NK-92 (cell line): Measurements from ENCODE around the gene DTNB.

Experiments used
- DNase-seq: peaks from one replicate; lab custom pipeline; 2025; ENCODE audit not compliant: unreplicated experiment; lab: John Stamatoyannopoulos, UW

DTNB gene

DNA sequence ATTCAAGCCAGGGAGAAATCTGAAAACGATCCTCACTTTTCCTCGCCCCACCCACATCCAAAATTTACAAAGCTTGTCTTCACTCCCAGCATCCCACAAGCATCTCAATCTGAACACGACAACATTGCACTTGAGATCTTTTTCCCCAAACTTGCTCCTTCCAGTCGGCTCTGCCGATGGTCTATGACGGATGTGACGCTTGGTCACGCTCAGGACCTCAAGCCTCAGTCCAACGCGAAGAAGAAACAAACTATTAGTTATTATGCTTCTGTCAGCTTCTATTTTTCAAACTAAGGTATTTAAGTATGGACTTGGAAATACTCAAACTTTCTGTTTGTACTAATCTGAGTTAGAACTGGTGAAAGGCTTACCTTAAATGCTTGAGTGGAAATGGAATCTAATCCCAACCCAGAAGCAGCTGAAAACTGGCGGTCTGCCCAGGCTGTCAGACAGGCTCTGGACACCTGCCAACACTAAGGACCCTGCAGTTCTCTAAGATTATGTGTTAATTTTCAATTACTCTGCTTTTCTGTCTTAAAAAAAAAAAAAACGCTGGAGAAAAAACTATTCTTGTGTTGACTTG lies 199.5 kb downstream of the DTNB start:
- no peak for DNase-seq

DNA sequence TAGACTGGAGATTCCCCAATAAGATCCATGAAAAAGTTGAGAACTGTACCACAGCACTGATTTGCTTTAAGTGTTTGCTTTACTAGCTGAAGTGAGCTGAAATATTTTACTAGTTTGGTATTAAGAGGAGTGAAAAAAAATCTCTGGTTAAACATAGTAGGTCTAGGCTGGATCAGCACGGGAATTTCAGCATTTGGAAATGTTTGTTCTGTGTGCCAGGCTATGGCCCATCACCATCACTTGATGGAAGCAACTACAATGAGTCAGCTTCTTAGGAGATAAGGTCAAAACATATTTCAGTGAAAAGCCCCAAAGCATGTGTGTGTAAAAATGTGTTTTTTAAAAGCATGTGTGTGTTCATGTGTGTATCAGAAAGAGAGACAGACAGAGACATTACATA lies 200.2 kb downstream of the DTNB start:
- DNase-seq = no peak

DNA sequence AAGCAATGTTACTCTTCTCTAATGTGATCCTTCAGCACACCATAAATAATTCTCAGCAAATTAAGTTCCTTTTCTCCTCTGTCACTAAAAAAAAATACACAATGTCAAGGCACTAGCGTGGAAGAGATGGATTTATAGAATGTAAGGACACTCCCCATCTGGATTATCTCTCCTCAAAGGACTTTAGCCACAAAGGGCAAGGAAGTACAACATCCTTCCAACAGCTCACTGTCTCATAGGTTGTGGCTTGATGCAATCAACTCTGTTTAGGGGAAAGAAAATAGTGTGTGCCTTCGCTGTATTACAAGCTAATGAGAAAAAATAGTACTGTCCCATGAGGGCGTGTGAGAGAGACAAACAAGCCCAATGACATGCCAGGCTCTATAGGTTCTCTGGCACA lies 202.6 kb downstream of the DTNB start:
- no peak for DNase-seq

DNA sequence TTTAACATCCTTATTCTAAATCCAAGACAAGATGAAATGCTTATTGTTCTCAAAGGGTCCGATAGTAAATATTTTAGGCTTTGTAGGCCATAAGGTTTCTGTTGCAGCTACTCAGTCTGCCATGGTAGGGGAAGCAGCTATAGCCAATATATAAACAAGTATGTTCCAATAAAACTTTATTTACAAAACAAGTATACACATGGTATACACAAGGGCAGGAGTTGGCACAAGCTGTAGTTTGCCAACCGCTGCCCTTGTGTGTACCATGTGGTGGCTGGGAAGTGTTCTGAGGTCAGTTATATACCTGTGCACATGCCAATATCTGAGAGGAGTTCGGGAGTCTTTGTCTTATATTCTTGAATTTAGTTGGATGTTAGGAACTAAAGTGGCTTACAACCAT lies 205.6 kb downstream of the DTNB start:
- DNase-seq = no peak

DNA sequence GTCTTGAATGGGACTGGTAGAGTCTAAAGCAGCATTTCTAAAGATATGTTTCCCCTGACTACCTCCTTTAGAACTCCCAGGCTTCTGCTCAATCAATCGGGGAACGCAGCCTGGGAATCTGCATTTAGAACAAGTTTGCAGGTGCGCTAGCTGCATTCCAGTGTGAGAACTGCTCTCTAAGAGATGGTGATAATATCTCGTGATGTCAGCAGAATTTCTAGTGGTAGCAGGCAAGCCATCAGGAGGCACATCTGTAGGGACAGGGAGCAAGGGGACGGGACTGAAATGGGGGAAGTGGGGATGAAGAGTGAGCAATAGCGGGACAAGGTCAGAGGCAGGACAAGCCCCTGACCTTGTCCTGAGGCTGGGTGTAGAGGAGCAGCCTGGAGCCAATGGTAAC lies 211.4 kb downstream of the DTNB start:
- DNase-seq = no peak

DNA sequence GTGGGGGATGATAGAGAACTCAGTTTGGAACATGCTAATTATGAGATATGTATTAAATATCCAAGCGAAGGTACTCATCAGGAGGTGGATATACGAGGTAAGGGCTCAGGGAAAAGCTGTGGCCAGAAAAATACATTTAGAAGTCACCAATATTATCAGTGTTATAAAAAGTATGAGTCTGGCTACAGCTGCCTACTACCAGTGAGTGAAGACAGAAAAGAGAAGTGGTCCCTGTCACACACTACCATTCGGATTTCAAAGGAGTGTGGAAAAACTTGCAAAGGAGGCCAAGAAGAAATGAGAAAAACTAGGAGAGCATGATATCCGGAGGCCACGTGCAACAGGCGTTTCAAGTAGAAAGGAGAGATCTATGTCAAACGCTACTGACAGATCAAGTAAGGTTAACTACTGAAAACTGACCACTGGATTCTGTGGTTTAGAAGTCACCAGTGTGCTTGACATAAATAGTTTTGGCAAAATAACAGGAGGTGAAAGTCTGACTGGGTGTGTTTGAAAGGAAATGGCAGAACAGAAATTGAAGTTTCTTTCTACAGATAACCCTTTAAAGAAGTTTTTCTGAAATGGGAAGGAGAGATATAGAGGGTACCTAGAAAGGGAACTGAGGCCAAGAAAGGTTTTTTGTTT lies 213.0 kb downstream of the DTNB start:
- no peak for DNase-seq

DNA sequence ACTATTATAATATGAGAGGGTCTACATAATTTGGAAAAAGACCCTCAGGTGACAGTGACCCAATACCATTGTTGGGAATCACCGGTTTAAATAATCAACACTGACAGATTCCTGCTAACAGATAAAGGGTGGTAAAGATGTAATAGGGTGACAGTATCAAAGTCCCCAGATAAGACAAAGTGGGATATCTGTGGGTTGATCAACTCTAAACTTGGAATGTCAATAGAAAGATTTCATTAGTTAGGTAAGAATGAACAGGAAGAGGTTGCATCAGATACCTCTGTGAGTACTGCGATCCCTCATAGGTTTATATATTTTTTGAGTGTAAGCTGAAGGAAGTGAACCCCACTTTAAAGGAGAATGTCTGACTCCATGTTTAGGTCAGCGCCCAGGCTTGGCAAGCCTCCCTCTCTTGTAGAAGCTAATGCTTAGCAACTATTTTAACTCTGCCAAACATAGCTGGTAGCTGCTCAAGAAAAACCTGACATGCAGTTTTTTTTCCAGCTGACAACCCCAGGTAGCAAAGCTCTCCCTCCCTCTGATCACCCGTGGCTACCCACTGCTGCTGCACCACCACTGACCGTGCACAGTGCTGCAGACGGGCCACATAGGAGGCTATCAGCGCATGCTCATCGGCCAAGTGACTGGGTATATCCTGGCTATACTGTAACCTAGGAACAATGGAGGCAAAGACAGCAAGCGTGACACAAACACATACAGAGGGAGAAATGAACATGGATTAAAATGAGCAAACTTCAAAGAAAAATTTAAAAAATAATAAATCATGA lies 218.4 kb downstream of the DTNB start:
- no peak for DNase-seq

DNA sequence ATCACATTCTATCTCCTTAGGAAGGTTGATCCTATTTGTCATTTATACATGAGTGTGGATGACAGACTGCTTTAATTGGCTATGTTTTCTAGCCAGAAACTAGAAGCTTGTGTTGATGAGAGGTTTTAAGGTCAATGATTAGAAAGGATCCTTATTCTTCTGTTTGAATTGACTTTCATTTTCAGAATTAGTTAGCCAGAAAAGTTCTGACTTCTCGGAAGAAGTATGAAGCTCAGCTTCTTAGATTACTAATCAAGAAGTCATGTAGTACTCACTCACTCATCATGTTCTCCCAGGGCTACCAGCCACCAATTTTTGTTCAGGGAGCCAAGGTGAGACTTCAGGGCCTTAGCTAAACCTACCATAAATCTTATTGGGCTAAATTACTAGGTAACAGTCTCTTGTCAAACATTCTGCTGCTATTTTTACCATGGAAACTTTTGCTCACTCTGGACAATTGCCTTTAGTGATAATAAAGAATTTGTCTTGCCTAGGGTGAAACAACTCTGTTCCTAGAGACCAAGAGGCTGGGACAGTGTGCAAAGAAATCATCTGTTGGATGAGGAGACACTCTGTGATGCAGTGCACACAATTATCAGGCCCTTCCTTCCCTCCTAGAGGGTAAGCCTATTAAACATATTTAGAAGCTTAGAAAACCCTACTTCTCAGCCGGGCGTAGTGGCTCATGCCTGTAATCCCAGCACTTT lies 220.0 kb downstream of the DTNB start:
- no peak for DNase-seq

DNA sequence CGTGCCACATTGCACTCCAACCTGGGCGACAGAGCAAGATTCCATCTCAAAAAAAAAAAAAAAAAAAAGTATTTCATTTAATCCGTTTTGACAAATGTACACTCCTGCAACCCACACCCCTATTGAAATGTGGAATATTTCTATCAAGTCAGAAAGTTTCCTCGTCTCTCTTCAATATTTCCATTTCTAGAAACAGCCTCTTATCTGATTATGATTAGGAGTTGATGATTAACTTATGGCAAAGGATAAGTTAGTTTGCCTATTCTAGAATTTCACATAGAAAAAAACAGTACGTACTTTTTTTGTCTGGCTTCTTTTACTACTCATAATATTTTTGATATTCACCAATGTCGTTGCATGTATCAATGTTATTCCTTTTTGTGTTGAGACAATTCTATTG lies 224.6 kb downstream of the DTNB start:
- no peak for DNase-seq

DNA sequence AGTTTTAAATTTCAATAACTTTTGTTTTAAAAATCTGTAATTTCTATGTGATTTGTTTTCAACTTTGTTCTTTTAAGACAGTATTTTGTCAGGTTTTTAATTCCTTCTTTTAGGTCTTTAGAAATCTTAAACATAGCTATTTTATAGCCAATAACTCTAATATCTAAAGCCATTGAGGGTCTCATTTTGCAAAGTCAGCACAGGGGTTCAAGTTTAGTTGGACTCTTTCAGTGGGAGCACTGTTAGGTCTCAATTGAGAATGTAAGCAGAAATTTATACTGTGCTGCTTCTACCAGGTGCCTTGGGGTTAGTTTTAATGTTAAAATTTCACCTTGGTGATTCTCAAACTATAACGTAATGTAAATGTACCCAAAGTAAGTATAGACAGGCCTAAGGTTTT lies 226.4 kb downstream of the DTNB start:
- DNase-seq = no peak

DNA sequence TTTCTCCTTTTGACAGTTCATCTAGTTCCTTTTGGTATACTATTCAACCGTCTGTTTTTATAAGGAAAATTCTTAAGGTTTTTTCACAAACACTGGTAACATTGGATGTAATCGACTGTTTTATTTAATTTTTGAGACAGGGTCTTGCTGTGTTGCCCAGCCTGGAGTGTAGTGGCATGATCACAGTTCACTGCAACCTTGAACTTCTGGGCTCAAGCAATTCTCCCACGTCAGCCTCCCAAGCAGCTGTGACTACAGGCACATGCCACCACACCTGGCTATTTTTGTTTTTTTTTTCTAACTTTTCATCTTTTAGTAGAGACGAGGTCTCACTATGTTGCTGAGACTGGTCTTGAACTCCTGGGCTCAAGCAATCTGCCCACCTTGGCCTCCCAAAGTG lies 227.3 kb downstream of the DTNB start:
- no peak for DNase-seq

DNA sequence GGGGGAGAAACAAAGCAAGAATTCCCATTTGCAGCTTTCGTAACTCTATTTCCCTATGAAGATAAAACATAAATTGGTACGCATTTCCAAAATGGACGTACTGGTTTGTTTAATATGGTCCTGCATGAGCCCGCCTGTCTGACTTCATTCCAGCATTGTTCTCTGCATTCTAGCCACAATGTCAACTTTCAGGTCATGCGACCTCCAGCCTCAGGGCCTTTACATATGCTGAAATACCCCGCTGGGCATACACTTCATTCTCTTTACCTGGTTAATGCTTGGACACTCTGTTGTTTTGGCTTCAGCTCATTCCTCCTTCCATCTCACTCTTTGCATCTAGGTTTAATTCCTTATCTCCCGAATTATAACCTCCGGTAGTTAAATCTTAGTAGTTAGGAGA lies 227.9 kb downstream of the DTNB start:
- no peak for DNase-seq

DNA sequence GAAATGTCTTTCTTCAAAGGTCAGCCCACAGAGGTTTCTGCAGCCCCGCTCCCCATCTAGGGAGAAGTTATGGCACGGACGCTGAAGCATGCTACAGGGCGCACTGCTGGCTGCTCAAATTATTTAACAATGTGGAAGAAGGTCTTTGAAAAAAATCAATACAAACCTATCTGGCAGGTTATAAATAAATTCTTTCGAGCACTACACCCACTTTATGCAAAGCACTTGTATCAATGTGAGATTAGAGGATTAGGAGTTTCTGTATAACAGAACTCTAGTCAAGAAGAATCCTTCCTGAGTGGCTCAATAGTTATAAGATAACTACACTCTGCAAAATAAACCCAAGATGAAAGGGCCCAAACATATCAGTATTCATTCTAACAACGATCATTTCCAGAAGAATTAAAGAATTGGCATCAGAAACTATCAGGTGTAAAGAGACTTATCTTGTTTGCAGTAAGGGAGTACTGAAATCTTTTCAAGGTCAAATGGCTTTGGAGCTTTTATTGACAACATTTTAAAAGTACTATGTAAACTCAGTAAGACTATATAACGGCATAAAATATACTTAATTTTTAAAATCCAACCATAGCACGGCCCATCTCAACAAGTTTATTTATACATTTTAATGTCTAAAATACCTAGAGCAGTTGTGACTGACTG lies 228.6 kb downstream of the DTNB start:
- no peak for DNase-seq

DNA sequence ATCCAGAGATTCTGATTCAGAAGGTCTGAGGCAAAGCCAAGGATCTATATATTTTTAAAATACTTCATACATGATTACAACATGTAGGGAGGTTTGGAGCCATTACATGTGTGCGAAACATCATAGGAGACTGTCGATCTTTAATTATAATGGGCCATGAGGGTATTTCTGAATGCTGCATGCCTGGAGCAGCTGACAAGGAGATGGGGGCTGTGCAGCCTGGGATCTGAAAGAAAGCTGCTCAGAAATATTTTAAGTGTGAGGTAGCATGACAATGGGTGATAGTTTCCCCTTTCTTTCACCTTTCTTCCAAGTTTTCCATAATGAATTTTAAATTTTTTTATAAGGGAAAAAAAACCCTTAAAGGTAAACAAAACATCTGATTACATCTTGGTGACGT lies 229.6 kb downstream of the DTNB start:
- no peak for DNase-seq

DNA sequence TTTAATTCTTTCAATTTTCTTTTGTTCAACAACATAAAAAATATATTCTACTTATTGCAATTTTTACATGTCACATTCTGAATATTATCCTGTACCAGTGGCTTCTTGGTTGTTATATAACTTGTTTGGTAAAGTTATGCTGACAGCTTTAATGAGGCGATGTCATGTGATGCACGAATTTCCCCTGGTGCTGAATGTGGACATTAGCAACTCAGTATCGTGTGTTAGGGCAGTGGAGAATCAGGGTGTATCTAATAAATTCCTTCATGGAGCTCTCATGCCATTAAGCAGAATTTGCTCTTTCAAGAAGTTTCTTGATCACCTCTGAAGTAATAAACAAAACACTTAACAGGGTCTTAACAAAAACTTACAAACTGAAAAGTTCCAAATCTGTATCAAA lies 232.0 kb downstream of the DTNB start:
- DNase-seq = no peak

DNA sequence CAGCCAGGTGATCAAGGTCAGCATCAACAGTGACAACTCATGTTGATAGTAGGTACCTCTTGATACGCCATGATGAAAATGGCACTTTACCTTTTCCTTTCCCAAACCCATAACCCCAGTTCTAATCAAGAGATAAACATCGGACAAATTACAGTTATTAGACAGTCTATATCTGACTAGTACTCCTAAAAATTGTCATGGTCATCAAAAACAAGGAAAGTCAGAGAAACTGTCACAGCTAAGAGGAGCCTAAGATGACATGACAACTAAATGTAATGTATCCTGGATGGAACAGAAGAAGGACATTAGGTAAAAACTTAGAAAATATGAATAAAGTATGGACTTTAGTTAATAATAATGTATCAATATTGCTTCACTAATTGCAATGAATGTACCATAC lies 234.6 kb downstream of the DTNB start:
- DNase-seq = no peak

DNA sequence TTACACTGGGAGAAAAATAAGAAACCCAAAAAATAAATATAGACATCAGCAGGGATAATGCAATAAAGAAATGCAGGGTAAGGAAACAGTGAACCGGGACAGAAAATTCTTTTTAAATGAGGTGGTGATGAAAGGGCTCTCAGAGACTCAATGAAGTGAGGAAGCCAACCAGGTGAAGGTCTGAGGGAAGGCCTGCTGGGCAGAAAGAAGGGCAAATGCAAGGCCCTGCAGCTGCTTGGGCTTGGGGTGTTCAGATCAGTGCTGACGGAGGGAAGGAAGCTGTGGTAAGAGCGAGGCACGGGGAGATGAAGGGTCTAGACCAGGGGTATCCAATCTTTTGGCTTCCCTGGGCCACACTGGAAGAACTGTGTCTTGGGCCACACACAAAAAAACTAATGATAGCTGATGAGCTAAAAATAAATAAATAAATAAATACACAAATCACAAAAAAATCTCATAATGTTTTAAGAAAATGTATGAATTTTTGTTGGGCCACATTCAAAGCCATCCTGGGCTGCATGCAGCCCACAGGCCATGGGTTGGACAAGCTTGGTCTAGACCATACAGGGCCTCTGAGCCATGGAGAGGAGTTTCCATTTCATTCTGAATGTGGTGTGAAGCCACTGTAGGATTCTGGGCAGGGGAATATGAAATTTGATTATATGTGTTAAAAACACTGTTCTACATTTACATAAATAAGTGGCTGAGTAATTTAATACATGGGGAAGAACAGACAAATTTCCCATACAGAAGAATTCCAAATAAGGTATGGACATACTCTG lies 235.3 kb downstream of the DTNB start:
- no peak for DNase-seq

DNA sequence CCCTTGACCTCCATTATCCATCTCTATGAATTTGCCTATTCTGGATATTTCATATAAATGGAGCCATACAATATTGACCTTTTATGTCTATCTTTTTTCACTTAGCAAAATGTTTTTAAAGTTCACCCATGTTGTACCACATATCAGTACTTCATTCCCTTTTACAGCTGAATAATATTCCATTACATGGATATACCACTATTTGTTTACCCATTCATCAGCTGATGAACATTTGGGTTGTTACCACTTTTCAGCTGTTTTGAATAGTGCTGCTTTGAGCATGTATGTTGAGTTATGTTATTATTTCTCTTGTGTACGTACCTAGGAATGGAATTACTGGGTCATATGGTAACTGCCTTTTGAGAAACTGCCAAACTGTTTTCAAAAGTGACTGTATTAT lies 238.0 kb downstream of the DTNB start:
- DNase-seq = no peak

DNA sequence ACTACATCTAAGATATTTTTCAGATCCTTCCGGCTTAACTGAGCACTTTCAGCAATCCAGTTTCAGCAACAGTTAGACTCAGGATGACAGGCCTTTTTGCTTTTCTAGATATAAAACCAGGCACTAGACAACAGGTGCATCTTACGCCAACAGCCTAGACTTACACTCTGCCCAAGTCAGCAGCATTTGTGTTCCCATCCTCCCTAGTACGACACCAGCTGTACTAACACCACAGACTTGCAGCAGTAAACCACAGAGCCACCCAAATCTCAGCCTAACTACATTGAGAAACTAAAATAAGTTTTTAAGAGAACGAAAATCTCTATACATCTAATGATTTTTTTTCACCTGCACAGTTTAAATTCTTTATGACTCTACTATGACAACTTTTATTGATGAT lies 241.8 kb downstream of the DTNB start:
- no peak for DNase-seq

DNA sequence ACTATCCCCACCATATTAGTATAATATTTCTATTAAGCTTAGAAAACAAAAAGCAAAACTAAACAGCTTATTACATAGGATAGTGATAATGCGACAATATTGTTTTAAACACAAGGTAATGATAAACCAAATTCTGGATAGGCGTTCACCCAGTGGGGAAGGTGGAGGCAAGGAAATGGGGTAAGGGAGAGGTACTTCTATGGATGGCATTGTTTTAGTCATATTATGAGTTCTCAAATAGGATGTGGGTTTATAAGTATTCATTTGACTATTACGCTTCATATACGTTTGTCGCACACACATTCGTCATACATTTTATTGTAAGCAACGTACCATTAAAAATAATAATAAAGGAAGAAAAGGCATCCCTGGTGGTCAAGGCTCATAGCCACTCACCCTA lies 242.8 kb downstream of the DTNB start:
- DNase-seq = no peak

DNA sequence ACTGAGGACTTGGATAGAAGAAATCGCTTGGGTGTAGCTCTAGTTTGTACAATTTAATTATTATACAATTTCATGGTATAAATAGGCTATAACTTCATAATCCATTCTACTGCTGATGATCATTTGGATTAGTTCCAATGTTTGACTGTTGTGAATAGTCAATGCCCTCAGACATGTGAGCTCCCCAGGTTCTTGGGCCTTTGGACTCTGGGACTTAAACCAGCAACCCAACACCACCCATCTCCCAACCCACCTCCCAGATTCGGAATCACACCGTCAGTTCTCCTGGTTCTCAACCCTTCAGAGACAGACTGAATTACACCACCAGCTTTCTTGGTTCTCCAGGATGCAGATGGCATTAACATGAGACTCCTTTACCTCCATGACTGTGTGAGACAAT lies 247.1 kb downstream of the DTNB start:
- DNase-seq = no peak
